Measurements from ENCODE around the gene NRCAM.

GRCh38 chr7:108145401-108145800, 310.8 kb downstream of the NRCAM start:
- TF ChIP-seq CTCF (optimal IDR thresholded peaks at IDR 0.05 in 1 of 3, IDR thresholded peaks at IDR 0.05 in 1 of 3, conservative IDR thresholded peaks at IDR 0.05 in 1 of 3; ENCODE audit: extremely low read depth in 1 of 3, insufficient read depth in 2 of 3, low read length in 3 of 3) (no peak), EZH2 (IDR thresholded peaks at IDR 0.05; ENCODE audit: low read length) (no peak)

Data from keratinocyte (primary cell).